Keratinocyte (primary cell): ENCODE measurements around the gene SCFD1. TPM values are rescaled to one million over a fixed set of nuclear protein-coding genes. Genes with fewer than 3 reads are reported as not detected.

Source experiments
- DNase-seq: peaks from one replicate; pipeline ENCODE4 v3.0.0-alpha.2; 2011; ENCODE audit warnings: low read depth, missing footprints, low spot score
- FAIRE-seq: peaks from 2 replicates; lab custom pipeline; 2011; peaks lifted over from hg19 to GRCh38; lab: Jason Lieb, UNC
- H2AFZ ChIP-seq: 2 replicates; pipeline ENCODE4 v1.6.0; 2012; ENCODE audit warnings: low read length, control low read depth, inconsistent platforms; ENCODE audit not compliant: control insufficient read depth
- H3K27ac ChIP-seq: 2 replicates; pipeline ENCODE4 v1.5.1; 2011; ENCODE audit warnings: low read length; ENCODE audit not compliant: control insufficient read depth, insufficient read depth
- H3K27me3 ChIP-seq: 3 replicates; pipeline ENCODE4 v1.6.0; 2011; ENCODE audit warnings: low read length; ENCODE audit not compliant: control insufficient read depth, insufficient read depth; ENCODE audit errors: extremely low read depth
- H3K36me3 ChIP-seq, 2 experiments: 2 replicates in 1 of 2; 3 replicates in 1 of 2; pipeline ENCODE4 v1.5.1; 2011; ENCODE audit warnings: low read length in 2 of 2, mild to moderate bottlenecking in 1 of 2; ENCODE audit not compliant: control insufficient read depth in 2 of 2, insufficient read depth in 2 of 2; ENCODE audit errors: extremely low read depth in 1 of 2
- H3K4me1 ChIP-seq: 3 replicates; pipeline ENCODE4 v1.5.1; 2011; ENCODE audit warnings: low read length; ENCODE audit not compliant: control insufficient read depth, insufficient read depth; ENCODE audit errors: extremely low read depth
- H3K4me2 ChIP-seq: 3 replicates; pipeline ENCODE4 v1.6.0; 2011; ENCODE audit warnings: low read depth, low read length; ENCODE audit not compliant: control insufficient read depth, insufficient read depth; ENCODE audit errors: extremely low read depth
- H3K4me3 ChIP-seq, 3 experiments: fragments of 200-600 bp in 1 of 3; sonication (generic) in 1 of 3; 2 replicates in 2 of 3; 3 replicates in 1 of 3; pipeline ENCODE4 v1.5.1; 2011 to 2016; ENCODE audit warnings: low read length in 3 of 3, mild to moderate bottlenecking in 3 of 3, control low read depth in 2 of 3, inconsistent platforms in 1 of 3, low read depth in 1 of 3, mixed read lengths in 1 of 3, mixed run types in 1 of 3, moderate library complexity in 1 of 3; ENCODE audit not compliant: control insufficient read depth in 2 of 3, insufficient read depth in 2 of 3; ENCODE audit errors: extremely low read depth in 1 of 3
- H3K79me2 ChIP-seq: 2 replicates; pipeline ENCODE4 v1.6.0; 2012; ENCODE audit warnings: low read length; ENCODE audit not compliant: control insufficient read depth, insufficient read depth
- H3K9ac ChIP-seq: 3 replicates; pipeline ENCODE4 v1.6.0; 2011; ENCODE audit warnings: low read length; ENCODE audit not compliant: control insufficient read depth, insufficient read depth; ENCODE audit errors: extremely low read depth
- H3K9me1 ChIP-seq: 3 replicates; pipeline ENCODE4 v1.6.0; 2011; ENCODE audit warnings: low read length; ENCODE audit not compliant: control insufficient read depth, insufficient read depth; ENCODE audit errors: extremely low read depth
- H3K9me3 ChIP-seq: 2 replicates; pipeline ENCODE4 v1.5.1; 2012; ENCODE audit warnings: low read depth, low read length; ENCODE audit not compliant: control insufficient read depth
- H4K20me1 ChIP-seq: 3 replicates; pipeline ENCODE4 v1.6.0; 2011; ENCODE audit warnings: low read length; ENCODE audit not compliant: control insufficient read depth, insufficient read depth; ENCODE audit errors: extremely low read depth
- CTCF ChIP-seq, 3 experiments: IDR thresholded peaks in 1 of 3; conservative IDR thresholded peaks in 1 of 3; optimal IDR thresholded peaks in 1 of 3; 2 replicates in 2 of 3; 3 replicates in 1 of 3; pipeline versions ENCODE3 to v1.5.1; 2011; ENCODE audit warnings: low read length in 3 of 3, mild to moderate bottlenecking in 3 of 3, moderate library complexity in 2 of 3, control low read depth in 1 of 3, inconsistent platforms in 1 of 3; ENCODE audit not compliant: insufficient read depth in 2 of 3; ENCODE audit errors: extremely low read depth in 1 of 3
- EZH2 ChIP-seq: IDR thresholded peaks from one replicate; pipeline ENCODE4 v1.6.1; 2012; ENCODE audit warnings: inconsistent platforms, mild to moderate bottlenecking, low read length, moderate library complexity
- dilution Hi-C: fragments of 300-500 bp; cut with MboI; formaldehyde crosslinking; loops from one replicate; pipeline ENCODE4 v1.7.0; 2020; ENCODE audit warnings: low sequenced_read_pairs; ENCODE audit not compliant: extremely low pct_ligation_motif_present
- polyA plus RNA-seq, 5 experiments: library from polyadenylated mRNA; depleted of rRNA in 3 of 5; stranded (reverse) in 3 of 5; stranded (forward) in 1 of 5; unstranded in 1 of 5; fragments of >200 nt; gene quantifications; 1 replicate in 1 of 5; 2 replicates in 3 of 5; 3 replicates in 1 of 5; pipeline versions ENCODE4 v1.2.1 to v1.2.3, GENCODE V29; 2011 to 2012; ENCODE audit warnings: missing spikeins in 2 of 5, low read depth in 1 of 5, low replicate concordance in 1 of 5

The SCFD1 gene
- polyA plus RNA-seq, 1 donor (not counting 4 experiments of a cell fraction or from before 2014, with no cell fraction given): 100 TPM

GRCh38 chr14:30582376-30582775 lies 39.7 kb upstream of the SCFD1 start:
- Histone ChIP-seq H3K4me2 (no peak overlapping the region), H3K9ac (no peak overlapping the region), H3K27ac (no peak overlapping the region), H3K4me1 (no peaks in the 10 kb centered on the region), H3K79me2 (peaks cover 81% of the 10 kb centered on the region), H3K4me3 (no peak overlapping the region), H3K9me3 (no peaks in the 10 kb centered on the region), H2AFZ (no peak overlapping the region), H3K27me3 (no peaks in the 10 kb centered on the region), H4K20me1 (no peaks in the 10 kb centered on the region), H3K36me3 (no peaks in the 10 kb centered on the region), H3K9me1 (no peaks in the 10 kb centered on the region)
- no peak for FAIRE-seq
- TF ChIP-seq EZH2 (no peak), CTCF (optimal IDR thresholded peaks at IDR 0.05 in 1 of 3, IDR thresholded peaks at IDR 0.05 in 1 of 3, conservative IDR thresholded peaks at IDR 0.05 in 1 of 3; ENCODE audit: extremely low read depth in 1 of 3, insufficient read depth in 2 of 3, low read length in 3 of 3) (no peak)
- no peak for DNase-seq
- dilution Hi-C loops: no loop called here

- Histone ChIP-seq H3K27ac (no peak overlapping the region), H3K4me1 (no peaks in the 10 kb centered on the region), H3K27me3 (no peaks in the 10 kb centered on the region), H3K9ac (no peak overlapping the region), H4K20me1 (no peaks in the 10 kb centered on the region), H3K9me3 (no peaks in the 10 kb centered on the region), H3K79me2 (peaks cover 66% of the 10 kb centered on the region), H2AFZ (no peak overlapping the region), H3K9me1 (no peaks in the 10 kb centered on the region), H3K36me3 (peaks cover 0 to 3% of the 10 kb centered on the region in 2 experiments), H3K4me3 (no peak overlapping the region), H3K4me2 (no peak overlapping the region)
- TF ChIP-seq EZH2 (no peak), CTCF (optimal IDR thresholded peaks at IDR 0.05 in 1 of 3, IDR thresholded peaks at IDR 0.05 in 1 of 3, conservative IDR thresholded peaks at IDR 0.05 in 1 of 3; ENCODE audit: extremely low read depth in 1 of 3, insufficient read depth in 2 of 3, low read length in 3 of 3) (no peak)
- FAIRE-seq (no peak), DNase-seq (no peak)
- dilution Hi-C loops: no loop called here
These were observed 38.0 kb upstream of the SCFD1 start for GRCh38 chr14:30584058-30584630.
